ENCODE results near the gene SNRPA1.
"Not testable (repeated sequence)": the region's sequence is repeated elsewhere in the genome, so short reads cannot be mapped to it uniquely, and the experiment has no call there.

Gene SNRPA1

GRCh38 chr15:101294731-101295606 lies at the start of gene SNRPA1:
Gene SNRPA1, minus strand, starts transcription at chr15:101295248. Its CDS starts 70 bp downstream, at chr15:101295178.
- peak; percentile 97 for DNase-seq (ENCODE audit: low read depth)

- no peak for DNase-seq (ENCODE audit: low read depth)
These were observed 47.0 kb upstream of the SNRPA1 start for GRCh38 chr15:101342056-101342455.

- no peak for DNase-seq (ENCODE audit: low read depth)
These were observed 43.5 kb upstream of the SNRPA1 start for GRCh38 chr15:101338502-101339057.

- DNase-seq (ENCODE audit: low read depth): no peak
These were observed 42.9 kb upstream of the SNRPA1 start for GRCh38 chr15:101337976-101338375.

GRCh38 chr15:101333907-101334789 lies 39.1 kb upstream of the SNRPA1 start:
- DNase-seq (ENCODE audit: low read depth): not testable (repeated sequence)

- DNase-seq (ENCODE audit: low read depth): no peak
These were observed 37.0 kb upstream of the SNRPA1 start for GRCh38 chr15:101332061-101332467.

GRCh38 chr15:101329867-101330380 lies 34.9 kb upstream of the SNRPA1 start:
- DNase-seq (ENCODE audit: low read depth): no peak

DNA sequence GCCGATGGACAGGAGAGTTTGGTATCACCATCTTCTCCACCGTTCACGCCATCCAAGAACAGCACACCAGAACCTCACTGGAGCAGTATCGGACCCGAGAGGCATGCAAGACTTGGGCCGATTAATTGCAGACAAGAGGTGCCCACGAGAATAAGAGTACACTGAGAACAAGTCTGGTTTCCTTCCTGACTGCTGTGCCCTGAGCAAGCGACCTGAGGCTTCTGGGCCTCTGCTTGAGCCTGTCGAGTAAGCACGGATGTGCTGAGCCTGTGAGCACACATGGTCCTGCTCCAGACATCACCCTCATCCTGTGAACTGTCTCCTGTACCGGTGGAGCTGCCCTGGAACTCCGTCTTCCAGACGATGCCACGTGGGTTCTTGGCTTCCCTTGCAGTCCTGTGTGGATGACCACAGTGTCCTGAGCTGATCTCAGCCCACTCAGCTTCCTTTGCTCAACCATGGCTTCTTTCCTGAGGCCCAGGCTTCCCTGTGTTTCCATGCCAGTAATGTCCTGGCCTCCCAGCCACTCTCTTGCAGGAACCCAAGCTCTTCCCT lies 34.3 kb upstream of the SNRPA1 start:
- DNase-seq (ENCODE audit: low read depth): no peak

GRCh38 chr15:101328001-101328400 lies 33.0 kb upstream of the SNRPA1 start:
- DNase-seq (ENCODE audit: low read depth): no peak

DNA sequence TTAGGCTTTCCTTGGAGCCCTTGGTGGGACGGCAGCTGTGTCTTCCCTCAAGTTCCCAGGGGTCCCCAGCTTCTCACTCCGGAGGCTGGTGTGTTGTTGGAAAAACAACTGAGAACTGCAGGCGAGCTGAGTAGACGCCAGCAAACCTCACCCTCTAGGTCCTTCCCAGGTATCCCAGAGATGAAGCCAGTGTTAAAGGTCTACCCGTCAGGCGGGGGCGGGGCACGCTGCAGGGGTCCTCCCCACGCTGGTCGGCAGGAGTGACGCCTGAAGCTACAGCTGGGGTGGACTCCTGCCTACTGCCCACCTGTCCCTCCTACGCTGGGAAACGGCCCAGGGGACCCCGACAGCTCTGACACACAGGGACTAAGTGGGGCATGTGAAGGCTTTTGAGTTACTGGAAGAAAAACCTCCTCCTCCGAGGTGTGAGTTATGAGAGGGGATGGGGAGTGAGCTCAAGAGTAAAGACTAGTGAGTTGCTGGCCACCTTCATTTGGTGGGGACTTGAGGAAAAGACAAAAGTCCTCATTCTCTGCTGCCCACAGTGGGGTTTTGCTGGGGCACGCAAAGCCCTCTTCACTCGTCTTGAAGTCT lies 32.2 kb upstream of the SNRPA1 start:
- DNase-seq (ENCODE audit: low read depth): no peak

DNA sequence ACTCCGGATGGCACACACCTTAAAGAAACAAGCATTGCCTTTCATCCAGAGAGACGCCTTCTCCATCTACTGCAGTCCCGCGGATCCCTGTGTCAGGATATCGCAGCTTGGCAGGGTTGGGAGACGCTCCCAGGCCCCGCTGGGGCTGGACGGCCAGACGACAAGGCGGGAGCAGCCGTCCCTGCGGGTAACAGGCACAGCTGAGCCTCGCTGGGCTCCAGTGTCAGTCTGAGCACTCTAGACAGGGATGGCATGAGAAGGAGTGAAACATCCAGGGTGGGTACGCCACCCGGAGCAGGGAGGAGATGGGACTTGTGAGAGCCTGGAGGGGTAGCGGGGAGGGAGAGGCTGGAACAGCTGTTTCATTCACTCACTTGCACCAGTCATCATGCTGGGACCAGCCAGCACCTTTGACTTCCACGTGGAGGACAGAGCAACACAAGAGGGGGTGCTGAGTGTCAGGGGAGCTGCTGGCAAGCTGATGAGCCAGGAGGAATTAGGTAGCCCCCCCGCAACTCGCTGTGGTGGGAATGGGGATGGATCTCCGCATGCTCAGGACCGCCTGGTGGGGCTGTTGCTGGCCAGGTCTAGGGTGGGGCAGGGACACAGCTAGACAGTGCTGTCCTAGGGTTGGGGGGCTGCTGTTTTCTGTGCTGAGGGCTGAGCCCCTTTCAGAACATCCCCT lies 31.6 kb upstream of the SNRPA1 start:
- no peak for DNase-seq (ENCODE audit: low read depth)

DNA sequence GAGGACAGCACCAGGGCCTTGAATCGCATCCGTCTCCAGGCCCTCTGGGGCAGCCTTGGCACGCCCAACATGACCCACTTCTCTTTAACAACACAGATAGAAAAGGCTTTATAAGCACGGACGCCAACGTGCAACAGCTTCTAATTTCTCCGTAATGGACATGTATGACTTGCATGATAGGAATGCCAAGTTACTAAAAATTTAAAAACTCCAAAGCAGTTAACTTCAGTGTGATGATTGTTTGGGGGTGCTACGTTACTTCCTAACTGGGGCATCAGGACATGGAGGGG lies 30.9 kb upstream of the SNRPA1 start:
- no peak for DNase-seq (ENCODE audit: low read depth)

DNA sequence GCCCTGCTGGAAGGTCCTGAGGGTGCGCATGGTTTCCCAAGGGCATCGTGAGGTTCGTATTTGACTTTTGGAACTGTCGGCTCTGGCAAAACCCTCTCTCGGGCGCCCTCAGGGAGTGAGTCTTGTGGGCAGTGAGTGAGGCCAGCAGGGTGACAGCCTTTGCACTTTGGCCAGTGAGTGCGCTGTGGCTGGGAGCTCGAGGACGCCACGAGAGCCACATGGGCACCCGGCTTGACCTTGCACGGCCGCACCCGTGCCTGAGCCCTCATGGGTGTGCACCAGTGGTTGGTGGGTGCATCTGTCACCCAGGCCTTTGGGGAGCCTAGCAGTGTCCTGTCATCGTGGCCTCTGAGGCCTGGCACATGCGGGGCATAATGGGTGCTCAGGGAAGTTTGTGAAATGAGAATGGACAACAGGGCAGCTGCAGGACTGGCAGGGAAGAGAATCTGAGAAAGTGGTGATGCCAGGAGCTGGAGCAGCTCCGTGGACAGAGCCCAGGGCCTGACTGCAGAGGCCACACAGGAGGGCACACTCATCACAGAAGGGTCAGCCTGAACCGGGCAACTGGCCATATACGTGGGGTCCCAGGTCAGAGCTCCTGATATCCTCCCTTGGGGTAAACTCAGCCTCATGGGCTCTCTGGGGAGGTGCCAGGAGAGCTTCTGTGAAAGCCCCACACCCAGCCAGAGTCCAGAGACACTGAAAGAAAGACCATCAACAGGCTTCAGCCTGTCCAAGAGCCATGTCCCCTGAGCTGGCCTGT lies 30.4 kb upstream of the SNRPA1 start:
- no peak for DNase-seq (ENCODE audit: low read depth)

DNA sequence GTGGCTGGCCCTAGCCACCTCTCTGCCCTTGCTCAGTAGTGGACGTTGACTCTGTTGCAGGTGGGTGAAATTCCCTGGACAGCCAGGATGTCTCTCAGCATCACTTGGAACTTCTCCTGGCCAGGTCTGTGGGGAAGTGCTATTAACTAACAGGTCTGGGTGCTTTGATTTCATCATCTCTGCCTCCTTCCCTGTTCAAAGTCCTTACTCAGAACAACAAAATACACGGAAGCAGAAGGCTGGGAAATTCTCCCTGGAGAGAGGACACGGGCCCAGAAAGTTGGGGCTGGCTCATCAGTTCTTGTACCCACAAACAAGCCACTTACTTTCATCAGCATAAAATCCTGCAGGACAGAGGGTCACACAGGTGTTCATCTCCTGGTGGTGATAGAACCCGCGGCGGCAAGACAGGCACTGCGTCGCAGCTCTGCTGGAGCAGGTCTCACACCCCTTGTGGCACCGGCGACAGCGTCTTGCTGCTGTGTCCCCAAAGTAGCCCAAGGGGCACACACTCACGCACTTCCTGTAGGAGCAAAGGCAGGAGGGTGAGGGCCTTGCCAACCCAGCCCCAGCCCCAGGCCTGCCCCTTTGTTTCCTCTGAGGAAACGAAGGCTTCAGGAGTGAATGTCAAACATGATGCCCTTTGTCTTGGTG lies 29.6 kb upstream of the SNRPA1 start:
- DNase-seq (ENCODE audit: low read depth): no peak

DNA sequence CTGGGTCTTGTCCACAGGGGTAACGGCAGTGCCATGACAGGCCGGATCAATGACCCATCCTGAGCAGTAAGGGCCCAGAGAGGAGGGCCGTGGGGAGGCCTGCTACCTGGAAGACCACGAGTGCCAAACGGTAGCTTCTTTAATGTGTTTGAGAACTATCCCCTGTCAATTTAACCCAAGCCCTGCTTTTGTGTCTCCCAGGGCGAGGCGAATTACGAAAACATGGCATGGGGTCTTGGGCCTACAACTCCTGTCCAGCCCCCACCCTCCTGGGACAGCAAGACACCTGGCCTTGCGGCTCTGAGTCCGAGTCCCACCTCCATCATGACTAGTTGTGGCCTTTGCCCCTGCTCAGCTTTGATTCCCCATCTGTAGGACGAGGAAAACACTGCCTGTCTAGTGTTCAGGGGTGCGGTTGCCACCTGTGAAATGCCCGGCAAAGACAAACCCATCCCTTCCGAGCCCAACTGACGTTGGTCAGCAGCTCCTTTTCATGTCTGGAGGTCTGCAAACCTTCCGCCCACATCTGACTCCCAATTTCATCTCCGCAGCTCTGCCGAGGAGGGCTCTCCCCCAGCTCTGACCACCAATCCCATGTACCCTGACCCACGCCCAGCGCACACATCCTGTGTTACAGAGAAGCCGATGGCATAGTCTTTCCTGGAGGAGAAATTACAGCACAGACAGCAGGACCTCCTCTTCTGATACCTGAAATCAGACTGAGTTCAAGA lies 28.9 kb upstream of the SNRPA1 start:
- no peak for DNase-seq (ENCODE audit: low read depth)

DNA sequence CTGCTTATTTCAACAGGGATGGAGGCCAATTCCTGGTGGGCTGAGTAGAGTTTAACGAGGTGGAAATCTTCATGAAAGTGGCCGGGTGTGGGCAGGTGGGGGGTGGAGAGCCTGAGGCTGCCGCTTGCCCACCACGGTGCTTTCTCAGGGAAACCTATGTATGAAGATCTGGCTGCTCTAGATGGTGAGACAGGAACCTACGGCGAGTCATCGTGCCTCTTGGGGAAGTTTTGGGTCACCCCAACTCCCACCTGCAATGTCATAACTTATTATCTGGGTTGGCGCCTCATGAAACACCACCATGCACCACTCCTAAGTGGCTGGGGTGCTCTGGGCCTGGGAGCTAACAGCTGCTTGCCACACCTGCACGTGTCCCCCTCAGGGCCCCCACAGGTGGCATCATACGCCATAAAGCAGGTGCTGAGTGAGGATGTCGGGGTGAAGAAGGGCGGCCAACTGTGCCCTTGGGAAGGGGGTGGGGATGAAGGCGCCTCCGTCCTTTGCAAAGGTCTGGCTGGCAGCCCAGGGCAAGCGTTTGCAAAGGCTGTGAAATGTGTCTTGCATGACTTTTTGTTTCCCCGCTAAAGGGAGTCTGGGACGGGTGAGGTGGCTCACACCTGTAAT lies 27.9 kb upstream of the SNRPA1 start:
- no peak for DNase-seq (ENCODE audit: low read depth)

DNA sequence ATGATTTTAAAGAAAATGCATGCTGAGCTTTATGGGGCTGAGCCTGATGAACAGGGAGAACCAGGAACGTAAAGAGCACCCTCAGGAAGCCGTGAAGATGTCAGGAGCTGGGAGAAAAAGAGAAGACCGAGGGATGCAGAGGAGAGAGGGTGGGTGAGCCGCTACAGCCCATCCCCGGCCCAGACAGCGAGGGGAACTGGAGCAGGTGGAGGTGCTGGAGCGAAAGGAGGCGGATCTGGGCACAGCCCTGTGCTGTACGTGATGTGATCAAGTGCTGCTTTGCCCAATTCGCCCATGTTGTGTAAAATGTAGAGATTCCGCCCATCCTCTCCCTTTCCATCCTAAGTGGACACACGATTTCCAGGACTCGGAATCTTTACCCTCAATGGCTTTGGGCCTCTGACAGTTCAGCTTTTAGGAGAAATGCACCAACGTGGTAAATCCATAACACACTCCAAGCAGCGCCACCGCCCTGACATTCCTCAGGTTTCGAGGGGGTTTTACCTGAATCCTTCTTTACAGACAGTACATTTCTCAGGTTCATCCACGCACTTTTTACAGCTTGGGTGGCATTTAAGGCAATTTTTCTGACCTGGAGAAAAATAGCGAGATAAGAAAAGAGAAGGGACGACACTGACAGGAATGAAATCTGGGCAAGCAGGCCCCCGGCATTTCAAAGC lies 27.1 kb upstream of the SNRPA1 start:
- DNase-seq (ENCODE audit: low read depth): no peak

DNA sequence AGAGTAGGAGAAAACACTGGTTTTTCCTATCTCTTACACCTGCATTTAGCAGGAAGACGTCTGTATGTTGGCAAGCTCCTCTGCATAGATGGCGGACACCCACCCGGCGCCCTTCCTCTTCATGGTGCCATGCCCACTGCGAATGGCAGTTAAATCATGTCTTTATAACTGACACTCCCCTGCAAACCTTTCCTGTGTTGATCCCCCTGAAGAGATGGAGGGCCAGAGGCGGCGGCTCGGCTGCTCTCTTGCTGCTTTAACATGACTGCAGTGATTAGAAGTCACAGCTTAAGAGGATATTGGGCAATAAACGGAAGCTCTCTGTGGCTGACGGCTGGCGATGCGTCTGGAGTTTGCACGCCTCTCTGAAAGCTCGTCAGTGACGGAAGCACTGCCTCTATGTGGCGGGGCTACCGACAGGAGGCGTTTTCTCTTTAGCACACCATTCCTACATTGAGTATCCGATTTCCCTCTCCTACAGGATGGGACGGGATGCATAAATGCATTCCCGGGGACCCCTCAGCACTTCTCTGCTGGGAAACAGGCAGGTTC lies 25.5 kb upstream of the SNRPA1 start:
- no peak for DNase-seq (ENCODE audit: low read depth)

Measured in fibroblast of gingiva (primary cell).